Neural cell (in vitro differentiated cells): ENCODE results near the gene INSIG1.

Experiments used
- CTCF ChIP-seq: fragments of 450-650 bp; IDR thresholded peaks from 2 replicates; pipeline ENCODE4 v1.5.1; 2014; ENCODE audit warnings: antibody characterized with exemption, mild to moderate bottlenecking, moderate library complexity; ENCODE audit not compliant: poor library complexity, severe bottlenecking
- POLR2AphosphoS5 ChIP-seq: IDR thresholded peaks from 2 replicates; pipeline ENCODE4 v1.6.1; 2012
- SMC3 ChIP-seq: fragments of 450-650 bp; conservative IDR thresholded peaks from 2 replicates; pipeline ENCODE4 v1.6.1; 2014; ENCODE audit warnings: antibody characterized with exemption, mild to moderate bottlenecking, moderate library complexity; ENCODE audit not compliant: poor library complexity

- TF ChIP-seq CTCF (no peak), POLR2AphosphoS5 (no peak), SMC3 (no peak)
These were observed 43.7 kb upstream of the INSIG1 start for GRCh38 chr7:155254018-155254417.
